ENCODE measurements around the gene MAMDC2.
"Not testable (repeated sequence)": the region's sequence is repeated elsewhere in the genome, so short reads cannot be mapped to it uniquely, and the experiment has no call there.

Gene MAMDC2

GRCh38 chr9:70031141-70031545 is 12.5 kb upstream of the MAMDC2 start:
- H3K9me3 Mint-ChIP-seq, result peaks cover 9% of the 10 kb centered on the region
- H3K36me3 Mint-ChIP-seq (ENCODE audit: low read depth), result no peaks in the 10 kb centered on the region
- H3K27ac Mint-ChIP-seq, result no peak overlapping the region
- TF ChIP-seq CTCF (IDR thresholded peaks at IDR 0.05; ENCODE audit: unreplicated experiment in 3 of 3), result no peak
- H3K4me1 Mint-ChIP-seq, result peaks cover 28% of the 10 kb centered on the region
- peaks cover 8% of the 10 kb centered on the region for H3K27me3 Mint-ChIP-seq (ENCODE audit: low read depth)
- H3K4me3 Mint-ChIP-seq, result no peak overlapping the region

- no peak overlapping the region for H3K4me3 Mint-ChIP-seq
- no peak for TF ChIP-seq CTCF (IDR thresholded peaks at IDR 0.05; ENCODE audit: unreplicated experiment in 3 of 3)
- peaks cover 4% of the 10 kb centered on the region for H3K36me3 Mint-ChIP-seq (ENCODE audit: low read depth)
- peak overlapping the region in 2 of 3 experiments; percentile 24 to 36 for H3K27ac Mint-ChIP-seq
- H3K27me3 Mint-ChIP-seq (ENCODE audit: low read depth), result peaks cover 8% of the 10 kb centered on the region
- H3K9me3 Mint-ChIP-seq, result peaks cover 15% of the 10 kb centered on the region
- peaks cover 32% of the 10 kb centered on the region for H3K4me1 Mint-ChIP-seq
Measured at GRCh38 chr9:70034271-70034711, 9.4 kb upstream of the MAMDC2 start.

- Mint-ChIP-seq H3K4me3 (no peak overlapping the region), H3K27me3 (ENCODE audit: low read depth) (peaks cover 12% of the 10 kb centered on the region), H3K36me3 (ENCODE audit: low read depth) (peaks cover 4% of the 10 kb centered on the region), H3K4me1 (peaks cover 42% of the 10 kb centered on the region), H3K9me3 (peaks cover 10% of the 10 kb centered on the region), H3K27ac (no peak overlapping the region)
- TF ChIP-seq CTCF (IDR thresholded peaks at IDR 0.05; ENCODE audit: unreplicated experiment in 3 of 3), result no peak
Measured at GRCh38 chr9:70035691-70036090, 8.0 kb upstream of the MAMDC2 start.

- Mint-ChIP-seq H3K4me1 (peaks cover 42% of the 10 kb centered on the region), H3K36me3 (ENCODE audit: low read depth) (peaks cover 4% of the 10 kb centered on the region), H3K9me3 (peaks cover 7% of the 10 kb centered on the region), H3K27me3 (ENCODE audit: low read depth) (peaks cover 15% of the 10 kb centered on the region), H3K4me3 (no peak overlapping the region), H3K27ac (no peak overlapping the region)
- TF ChIP-seq CTCF (IDR thresholded peaks at IDR 0.05; ENCODE audit: unreplicated experiment in 3 of 3), result no peak
Measured at GRCh38 chr9:70036641-70037040, 7.0 kb upstream of the MAMDC2 start.

- H3K27ac Mint-ChIP-seq; H3K9me3 Mint-ChIP-seq; H3K36me3 Mint-ChIP-seq (ENCODE audit: low read depth); H3K4me3 Mint-ChIP-seq: not testable (repeated sequence)
- Mint-ChIP-seq H3K27me3 (ENCODE audit: low read depth) (peaks cover 23% of the 10 kb centered on the region), H3K4me1 (peaks cover 52% of the 10 kb centered on the region)
Measured at GRCh38 chr9:70038171-70038621, 5.5 kb upstream of the MAMDC2 start.

GRCh38 chr9:70040376-70040903 is 3.2 kb upstream of the MAMDC2 start:
- Mint-ChIP-seq H3K9me3 (peaks cover 7% of the 10 kb centered on the region), H3K4me3 (no peak overlapping the region), H3K36me3 (ENCODE audit: low read depth) (peaks cover 4% of the 10 kb centered on the region), H3K27me3 (ENCODE audit: low read depth) (peaks cover 38% of the 10 kb centered on the region), H3K4me1 (peaks cover 51% of the 10 kb centered on the region), H3K27ac (no peak overlapping the region)
- no peak for TF ChIP-seq CTCF (IDR thresholded peaks at IDR 0.05; ENCODE audit: unreplicated experiment in 3 of 3)

Data from nephron (organoid).